Measurements from ENCODE around the gene SLC10A2.
A peak's percentile ranks its signal among the peaks of the same experiment; 100 is the strongest.

Gene SLC10A2

GRCh38 chr13:103030776-103031175 is 35.4 kb downstream of the SLC10A2 start:
- peak overlapping the region; percentile 48 for H3K4me3 ChIP-seq (ENCODE audit: low read length)
- H3K27ac ChIP-seq (ENCODE audit: low read depth, low read length), result peak overlapping the region; percentile 99
- H3K79me2 ChIP-seq (ENCODE audit: control insufficient read depth, low read length), result no peaks in the 10 kb centered on the region
- peaks cover 49% of the 10 kb centered on the region for H3F3A ChIP-seq (ENCODE audit: control insufficient read depth, insufficient read depth)
- no peaks in the 10 kb centered on the region for H3K9me2 ChIP-seq (replicated peaks; ENCODE audit: control insufficient read depth, low read length)
- H3K4me2 ChIP-seq (ENCODE audit: low read length), result peak overlapping the region; percentile 63
- H3K27me3 ChIP-seq (ENCODE audit: control insufficient read depth, low read length), result no peaks in the 10 kb centered on the region
- TF ChIP-seq CTCF (IDR thresholded peaks at IDR 0.05; ENCODE audit: low read depth, low read length, poor library complexity, severe bottlenecking) (no peak), EZH2phosphoT487 (IDR thresholded peaks at IDR 0.05; ENCODE audit: borderline replicate concordance, low read length) (no peak)
- no peaks in the 10 kb centered on the region for H4K20me1 ChIP-seq (ENCODE audit: control insufficient read depth, insufficient read depth, low read depth, low read length)
- H3K4me1 ChIP-seq (ENCODE audit: control insufficient read depth, low read length), result peaks cover 75% of the 10 kb centered on the region
- H3K9me3 ChIP-seq (ENCODE audit: control insufficient read depth, insufficient read depth, low read length), result peaks cover 49% of the 10 kb centered on the region
- H3K36me3 ChIP-seq (ENCODE audit: control insufficient read depth, low read length), result peaks cover 65% of the 10 kb centered on the region

- Histone ChIP-seq H3K9me3 (ENCODE audit: control insufficient read depth, insufficient read depth, low read length) (peaks cover 47% of the 10 kb centered on the region), H3K36me3 (ENCODE audit: control insufficient read depth, low read length) (peaks cover 61% of the 10 kb centered on the region), H3K27ac (ENCODE audit: low read depth, low read length) (peak overlapping the region; percentile 99), H3K4me1 (ENCODE audit: control insufficient read depth, low read length) (peaks cover 65% of the 10 kb centered on the region), H3K79me2 (ENCODE audit: control insufficient read depth, low read length) (no peaks in the 10 kb centered on the region), H3K9me2 (replicated peaks; ENCODE audit: control insufficient read depth, low read length) (no peaks in the 10 kb centered on the region), H3K4me2 (ENCODE audit: low read length) (peak overlapping the region; percentile 63), H4K20me1 (ENCODE audit: control insufficient read depth, insufficient read depth, low read depth, low read length) (no peaks in the 10 kb centered on the region), H3F3A (ENCODE audit: control insufficient read depth, insufficient read depth) (peaks cover 49% of the 10 kb centered on the region), H3K4me3 (ENCODE audit: low read length) (peak overlapping the region; percentile 48), H3K27me3 (ENCODE audit: control insufficient read depth, low read length) (no peaks in the 10 kb centered on the region)
- TF ChIP-seq CTCF (IDR thresholded peaks at IDR 0.05; ENCODE audit: low read depth, low read length, poor library complexity, severe bottlenecking) (no peak), EZH2phosphoT487 (IDR thresholded peaks at IDR 0.05; ENCODE audit: borderline replicate concordance, low read length) (no peak)
Measured at GRCh38 chr13:103029798-103030197, 36.4 kb downstream of the SLC10A2 start.

- H3K27me3 ChIP-seq (ENCODE audit: control insufficient read depth, low read length), result no peaks in the 10 kb centered on the region
- H3K27ac ChIP-seq (ENCODE audit: low read depth, low read length), result no peak overlapping the region
- TF ChIP-seq CTCF (IDR thresholded peaks at IDR 0.05; ENCODE audit: low read depth, low read length, poor library complexity, severe bottlenecking), result no peak
- no peak for TF ChIP-seq EZH2phosphoT487 (IDR thresholded peaks at IDR 0.05; ENCODE audit: borderline replicate concordance, low read length)
- H3K4me2 ChIP-seq (ENCODE audit: low read length), result no peak overlapping the region
- H3K36me3 ChIP-seq (ENCODE audit: control insufficient read depth, low read length), result peaks cover 26% of the 10 kb centered on the region
- no peaks in the 10 kb centered on the region for H3F3A ChIP-seq (ENCODE audit: control insufficient read depth, insufficient read depth)
- H4K20me1 ChIP-seq (ENCODE audit: control insufficient read depth, insufficient read depth, low read depth, low read length), result no peaks in the 10 kb centered on the region
- H3K9me2 ChIP-seq (replicated peaks; ENCODE audit: control insufficient read depth, low read length), result no peaks in the 10 kb centered on the region
- H3K79me2 ChIP-seq (ENCODE audit: control insufficient read depth, low read length), result no peaks in the 10 kb centered on the region
- peaks cover 22% of the 10 kb centered on the region for H3K4me1 ChIP-seq (ENCODE audit: control insufficient read depth, low read length)
- peaks cover 38% of the 10 kb centered on the region for H3K9me3 ChIP-seq (ENCODE audit: control insufficient read depth, insufficient read depth, low read length)
- H3K4me3 ChIP-seq (ENCODE audit: low read length), result no peak overlapping the region
Measured at GRCh38 chr13:103022336-103022735, 43.9 kb downstream of the SLC10A2 start.

Data from DOHH2 (cell line).